SK-N-SH treated with all-trans-retinoic acid at 6 μM for 48 hours (cell line): ENCODE results near the gene RITA1.
A peak's percentile ranks its signal among the peaks of the same experiment; 100 is the strongest.

Experiments
- ATAC-seq: fragments of 200-7000 bp; cut with Tn5 transposase; 3 replicates; pipeline ENCODE4 v1.9.1; 2020; ENCODE audit warnings: mild to moderate bottlenecking, moderate library complexity
- ARNTL ChIP-seq: fragments of 450-650 bp; formaldehyde crosslinking; IDR thresholded peaks from 2 replicates; pipeline ENCODE4 v1.5.0; 2020; ENCODE audit warnings: low read depth, mild to moderate bottlenecking, moderate library complexity, borderline replicate concordance
- BACH2 ChIP-seq: fragments of 250-450 bp; sonication (Bioruptor Pico); IDR thresholded peaks from 2 replicates; pipeline ENCODE4 v1.9.0; 2021; ENCODE audit warnings: mild to moderate bottlenecking, borderline replicate concordance
- CSDC2 ChIP-seq: fragments of 250-450 bp; sonication (Bioruptor Pico); IDR thresholded peaks from 2 replicates; pipeline ENCODE4 v1.5.0; 2020; ENCODE audit warnings: mild to moderate bottlenecking, moderate library complexity
- CSRNP3 ChIP-seq: fragments of 250-450 bp; sonication (Bioruptor Pico); IDR thresholded peaks from 2 replicates; pipeline ENCODE4 v1.5.1; 2021; ENCODE audit warnings: mild to moderate bottlenecking, moderate library complexity
- ESRRG ChIP-seq: fragments of 250-450 bp; sonication (Bioruptor Pico); IDR thresholded peaks from 2 replicates; pipeline ENCODE4 v1.6.1; 2021; ENCODE audit warnings: mild to moderate bottlenecking
- GLIS3 ChIP-seq: fragments of 250-450 bp; sonication (Bioruptor Pico); IDR thresholded peaks from 2 replicates; pipeline ENCODE4 v1.5.0; 2020; ENCODE audit warnings: mild to moderate bottlenecking, moderate library complexity
- ISL1 ChIP-seq: fragments of 250-450 bp; sonication (Bioruptor Pico); IDR thresholded peaks from 2 replicates; pipeline ENCODE4 v2.1.2; 2022; ENCODE audit warnings: mild to moderate bottlenecking, moderate library complexity
- PPARA ChIP-seq: fragments of 250-450 bp; sonication (Bioruptor Pico); IDR thresholded peaks from 2 replicates; pipeline ENCODE4 v1.5.0; 2020; ENCODE audit warnings: mild to moderate bottlenecking, borderline replicate concordance
- RARB ChIP-seq: fragments of 250-450 bp; sonication (Bioruptor Pico); IDR thresholded peaks from 2 replicates; pipeline ENCODE4 v1.8.0; 2021; ENCODE audit warnings: mild to moderate bottlenecking, moderate library complexity
- SNAI2 ChIP-seq: fragments of 250-450 bp; sonication (Bioruptor Pico); IDR thresholded peaks from 2 replicates; pipeline ENCODE4 v1.5.0; 2020; ENCODE audit warnings: mild to moderate bottlenecking, moderate library complexity
- TCF4 ChIP-seq: fragments of 250-450 bp; sonication (Bioruptor Pico); IDR thresholded peaks from 2 replicates; pipeline ENCODE4 v1.8.0; 2021; ENCODE audit warnings: mild to moderate bottlenecking, moderate library complexity, borderline replicate concordance
- ZC3H10 ChIP-seq: fragments of 250-450 bp; sonication (Bioruptor Pico); IDR thresholded peaks from 2 replicates; pipeline ENCODE4 v1.5.1; 2021; ENCODE audit warnings: mild to moderate bottlenecking, moderate library complexity
- ZFP3 ChIP-seq: fragments of 250-450 bp; sonication (Bioruptor Pico); IDR thresholded peaks from 2 replicates; pipeline ENCODE4 v1.5.0; 2020; ENCODE audit warnings: mild to moderate bottlenecking, moderate library complexity
- ZFP30 ChIP-seq: fragments of 450-650 bp; formaldehyde crosslinking; IDR thresholded peaks from 2 replicates; pipeline ENCODE4 v1.5.0; 2022; ENCODE audit warnings: mild to moderate bottlenecking, moderate library complexity
- ZNF70 ChIP-seq: fragments of 450-650 bp; formaldehyde crosslinking; IDR thresholded peaks from 2 replicates; pipeline ENCODE4 v1.5.0; 2020; ENCODE audit warnings: mild to moderate bottlenecking, moderate library complexity
- ZNF8 ChIP-seq: fragments of 450-650 bp; formaldehyde crosslinking; IDR thresholded peaks from 2 replicates; pipeline ENCODE4 v1.5.0; 2020; ENCODE audit warnings: mild to moderate bottlenecking, moderate library complexity
- TF ChIP-seq, protein P1 (sequence below): fragments of 250-450 bp; sonication (Bioruptor Pico); IDR thresholded peaks from 2 replicates; pipeline ENCODE4 v1.8.0; 2021; ENCODE audit warnings: low read depth, mild to moderate bottlenecking, moderate library complexity, borderline replicate concordance
- TF ChIP-seq, protein P2 (sequence below): fragments of 250-450 bp; sonication (Bioruptor Pico); IDR thresholded peaks from 2 replicates; pipeline ENCODE4 v1.5.0; 2020; ENCODE audit warnings: mild to moderate bottlenecking, moderate library complexity
- TF ChIP-seq, protein P3 (sequence below): fragments of 250-450 bp; sonication (Bioruptor Pico); IDR thresholded peaks from 2 replicates; pipeline ENCODE4 v1.5.1; 2020; ENCODE audit warnings: low read depth, mild to moderate bottlenecking, moderate library complexity
- TF ChIP-seq, protein P4 (sequence below): fragments of 250-450 bp; sonication (Bioruptor Pico); IDR thresholded peaks from 2 replicates; pipeline ENCODE4 v1.8.0; 2020; ENCODE audit warnings: mild to moderate bottlenecking, moderate library complexity, borderline replicate concordance

The RITA1 gene

GRCh38 chr12:113181975-113182374 lies 3.5 kb upstream of the RITA1 start (continued):
- TF ChIP-seq, protein P1, sequence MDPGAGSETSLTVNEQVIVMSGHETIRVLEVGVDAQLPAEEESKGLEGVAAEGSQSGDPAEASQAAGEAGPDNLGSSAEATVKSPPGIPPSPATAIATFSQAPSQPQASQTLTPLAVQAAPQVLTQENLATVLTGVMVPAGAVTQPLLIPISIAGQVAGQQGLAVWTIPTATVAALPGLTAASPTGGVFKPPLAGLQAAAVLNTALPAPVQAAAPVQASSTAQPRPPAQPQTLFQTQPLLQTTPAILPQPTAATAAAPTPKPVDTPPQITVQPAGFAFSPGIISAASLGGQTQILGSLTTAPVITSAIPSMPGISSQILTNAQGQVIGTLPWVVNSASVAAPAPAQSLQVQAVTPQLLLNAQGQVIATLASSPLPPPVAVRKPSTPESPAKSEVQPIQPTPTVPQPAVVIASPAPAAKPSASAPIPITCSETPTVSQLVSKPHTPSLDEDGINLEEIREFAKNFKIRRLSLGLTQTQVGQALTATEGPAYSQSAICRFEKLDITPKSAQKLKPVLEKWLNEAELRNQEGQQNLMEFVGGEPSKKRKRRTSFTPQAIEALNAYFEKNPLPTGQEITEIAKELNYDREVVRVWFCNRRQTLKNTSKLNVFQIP (CRISPR knock-in tag), result no peak
- TF ChIP-seq BACH2 (CRISPR knock-in tag), result no peak
- TF ChIP-seq, all 23 proteins: peak for 0

GRCh38 chr12:113183030-113183589 lies 2.4 kb upstream of the RITA1 start:
- no peak for TF ChIP-seq ZC3H10
- no peak for TF ChIP-seq ZNF8 (CRISPR knock-in tag)
- no peak for TF ChIP-seq ZFP3 (CRISPR knock-in tag)
- no peak for TF ChIP-seq RARB (CRISPR knock-in tag)
- TF ChIP-seq CSDC2 (CRISPR knock-in tag), result no peak
- TF ChIP-seq CSRNP3 (CRISPR knock-in tag), result no peak
- TF ChIP-seq, protein P2, sequence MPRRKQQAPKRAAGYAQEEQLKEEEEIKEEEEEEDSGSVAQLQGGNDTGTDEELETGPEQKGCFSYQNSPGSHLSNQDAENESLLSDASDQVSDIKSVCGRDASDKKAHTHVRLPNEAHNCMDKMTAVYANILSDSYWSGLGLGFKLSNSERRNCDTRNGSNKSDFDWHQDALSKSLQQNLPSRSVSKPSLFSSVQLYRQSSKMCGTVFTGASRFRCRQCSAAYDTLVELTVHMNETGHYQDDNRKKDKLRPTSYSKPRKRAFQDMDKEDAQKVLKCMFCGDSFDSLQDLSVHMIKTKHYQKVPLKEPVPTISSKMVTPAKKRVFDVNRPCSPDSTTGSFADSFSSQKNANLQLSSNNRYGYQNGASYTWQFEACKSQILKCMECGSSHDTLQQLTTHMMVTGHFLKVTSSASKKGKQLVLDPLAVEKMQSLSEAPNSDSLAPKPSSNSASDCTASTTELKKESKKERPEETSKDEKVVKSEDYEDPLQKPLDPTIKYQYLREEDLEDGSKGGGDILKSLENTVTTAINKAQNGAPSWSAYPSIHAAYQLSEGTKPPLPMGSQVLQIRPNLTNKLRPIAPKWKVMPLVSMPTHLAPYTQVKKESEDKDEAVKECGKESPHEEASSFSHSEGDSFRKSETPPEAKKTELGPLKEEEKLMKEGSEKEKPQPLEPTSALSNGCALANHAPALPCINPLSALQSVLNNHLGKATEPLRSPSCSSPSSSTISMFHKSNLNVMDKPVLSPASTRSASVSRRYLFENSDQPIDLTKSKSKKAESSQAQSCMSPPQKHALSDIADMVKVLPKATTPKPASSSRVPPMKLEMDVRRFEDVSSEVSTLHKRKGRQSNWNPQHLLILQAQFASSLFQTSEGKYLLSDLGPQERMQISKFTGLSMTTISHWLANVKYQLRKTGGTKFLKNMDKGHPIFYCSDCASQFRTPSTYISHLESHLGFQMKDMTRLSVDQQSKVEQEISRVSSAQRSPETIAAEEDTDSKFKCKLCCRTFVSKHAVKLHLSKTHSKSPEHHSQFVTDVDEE (CRISPR knock-in tag), result no peak
- no peak for TF ChIP-seq ZFP30 (CRISPR knock-in tag)
- TF ChIP-seq GLIS3 (CRISPR knock-in tag), result no peak
- no peak for ATAC-seq

- peak; percentile 79 for ATAC-seq
- TF ChIP-seq BACH2 (CRISPR knock-in tag) (no peak), ISL1 (CRISPR knock-in tag) (no peak), ZC3H10 (no peak), ARNTL (CRISPR knock-in tag) (no peak), ZNF70 (CRISPR knock-in tag) (no peak), ESRRG (CRISPR knock-in tag) (no peak), ZNF8 (CRISPR knock-in tag) (no peak), ZFP3 (CRISPR knock-in tag) (no peak), RARB (CRISPR knock-in tag) (no peak), GLIS3 (CRISPR knock-in tag) (no peak), SNAI2 (CRISPR knock-in tag) (no peak), PPARA (CRISPR knock-in tag) (no peak), TCF4 (CRISPR knock-in tag) (no peak), CSRNP3 (CRISPR knock-in tag) (no peak)
- TF ChIP-seq, protein P1 (CRISPR knock-in tag), result no peak
- TF ChIP-seq, protein P3, sequence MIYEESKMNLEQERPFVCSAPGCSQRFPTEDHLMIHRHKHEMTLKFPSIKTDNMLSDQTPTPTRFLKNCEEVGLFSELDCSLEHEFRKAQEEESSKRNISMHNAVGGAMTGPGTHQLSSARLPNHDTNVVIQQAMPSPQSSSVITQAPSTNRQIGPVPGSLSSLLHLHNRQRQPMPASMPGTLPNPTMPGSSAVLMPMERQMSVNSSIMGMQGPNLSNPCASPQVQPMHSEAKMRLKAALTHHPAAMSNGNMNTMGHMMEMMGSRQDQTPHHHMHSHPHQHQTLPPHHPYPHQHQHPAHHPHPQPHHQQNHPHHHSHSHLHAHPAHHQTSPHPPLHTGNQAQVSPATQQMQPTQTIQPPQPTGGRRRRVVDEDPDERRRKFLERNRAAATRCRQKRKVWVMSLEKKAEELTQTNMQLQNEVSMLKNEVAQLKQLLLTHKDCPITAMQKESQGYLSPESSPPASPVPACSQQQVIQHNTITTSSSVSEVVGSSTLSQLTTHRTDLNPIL, result no peak
- TF ChIP-seq, protein P4, sequence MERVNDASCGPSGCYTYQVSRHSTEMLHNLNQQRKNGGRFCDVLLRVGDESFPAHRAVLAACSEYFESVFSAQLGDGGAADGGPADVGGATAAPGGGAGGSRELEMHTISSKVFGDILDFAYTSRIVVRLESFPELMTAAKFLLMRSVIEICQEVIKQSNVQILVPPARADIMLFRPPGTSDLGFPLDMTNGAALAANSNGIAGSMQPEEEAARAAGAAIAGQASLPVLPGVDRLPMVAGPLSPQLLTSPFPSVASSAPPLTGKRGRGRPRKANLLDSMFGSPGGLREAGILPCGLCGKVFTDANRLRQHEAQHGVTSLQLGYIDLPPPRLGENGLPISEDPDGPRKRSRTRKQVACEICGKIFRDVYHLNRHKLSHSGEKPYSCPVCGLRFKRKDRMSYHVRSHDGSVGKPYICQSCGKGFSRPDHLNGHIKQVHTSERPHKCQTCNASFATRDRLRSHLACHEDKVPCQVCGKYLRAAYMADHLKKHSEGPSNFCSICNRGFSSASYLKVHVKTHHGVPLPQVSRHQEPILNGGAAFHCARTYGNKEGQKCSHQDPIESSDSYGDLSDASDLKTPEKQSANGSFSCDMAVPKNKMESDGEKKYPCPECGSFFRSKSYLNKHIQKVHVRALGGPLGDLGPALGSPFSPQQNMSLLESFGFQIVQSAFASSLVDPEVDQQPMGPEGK, result no peak
- TF ChIP-seq, protein P2 (CRISPR knock-in tag), result no peak
Observed at GRCh38 chr12:113184098-113184899, 1.2 kb upstream of the RITA1 start.
